Measurements from ENCODE around the gene OR14J1.
A peak's percentile ranks its signal among the peaks of the same experiment; 100 is the strongest.

Gene OR14J1

GRCh38 chr6:29301316-29301715, at the start of gene OR14J1:
Gene OR14J1, plus strand, starts transcription at chr6:29301701. Its CDS starts 4,989 bp downstream, at chr6:29306690.
- no peak within 1 kb of the TSS for H3K27ac ChIP-seq
- TF ChIP-seq CTCF (conservative IDR thresholded peaks at IDR 0.05) = no peak

- TF ChIP-seq CTCF (conservative IDR thresholded peaks at IDR 0.05) = no peak
- H3K27ac ChIP-seq = no peak overlapping the region
These were observed 49.8 kb upstream of the OR14J1 start for GRCh38 chr6:29251736-29252135.

- TF ChIP-seq CTCF (conservative IDR thresholded peaks at IDR 0.05) = no peak
- H3K27ac ChIP-seq = no peak overlapping the region
These were observed 46.0 kb upstream of the OR14J1 start for GRCh38 chr6:29255530-29255929.

GRCh38 chr6:29259721-29260120, 41.8 kb upstream of the OR14J1 start:
- TF ChIP-seq CTCF (conservative IDR thresholded peaks at IDR 0.05) = no peak
- no peak overlapping the region for H3K27ac ChIP-seq

GRCh38 chr6:29263001-29263400, 38.5 kb upstream of the OR14J1 start:
- H3K27ac ChIP-seq = no peak overlapping the region
- no peak for TF ChIP-seq CTCF (conservative IDR thresholded peaks at IDR 0.05)

- no peak overlapping the region for H3K27ac ChIP-seq
- 0 out of 2 replicates have a peak, but pooled peaks have one; percentile 13 for TF ChIP-seq CTCF (conservative IDR thresholded peaks at IDR 0.05)
These were observed 7.0 kb upstream of the OR14J1 start for GRCh38 chr6:29294499-29294914.

GRCh38 chr6:29295181-29295585, 6.3 kb upstream of the OR14J1 start:
- TF ChIP-seq CTCF (conservative IDR thresholded peaks at IDR 0.05) = no peak
- H3K27ac ChIP-seq = no peak overlapping the region

Data from VCaP (cell line).